Measurements from ENCODE around the gene PSTPIP1. TPM values are rescaled to one million over a fixed set of nuclear protein-coding genes. Genes with fewer than 3 reads are reported as not detected.

Gene PSTPIP1
- total and polyA plus RNA-seq, 2 experiments from 2014 or later: 0.80 to 3.7 TPM

DNA sequence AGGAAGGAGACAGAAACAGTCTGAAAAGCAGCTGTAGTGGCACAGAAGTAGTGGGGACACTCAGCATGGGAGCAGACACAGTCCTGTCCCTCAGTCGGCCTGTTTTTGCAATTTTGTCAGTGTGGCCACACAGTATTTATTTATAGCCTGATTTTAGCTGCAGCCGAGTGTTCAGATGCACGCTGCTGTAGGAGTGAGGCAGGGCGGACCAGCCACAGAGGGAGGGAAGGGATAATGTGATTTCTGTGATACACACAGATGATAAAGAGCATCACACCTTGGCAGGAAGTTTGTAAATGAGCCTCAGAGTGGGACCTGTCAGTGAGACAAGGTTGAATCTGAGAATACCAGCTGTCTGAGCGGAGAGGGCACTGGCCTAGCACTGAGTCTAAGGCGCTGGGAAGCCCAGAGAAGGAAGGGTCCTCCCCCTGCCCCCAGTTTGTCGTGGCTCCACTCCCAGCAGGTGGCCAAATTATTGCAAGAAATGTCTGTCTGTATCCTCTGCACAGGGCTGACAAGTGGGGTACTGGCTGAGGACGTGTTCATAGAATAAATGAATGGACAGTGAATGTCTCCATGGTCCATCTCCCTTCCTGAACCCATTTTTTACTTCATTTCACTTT, 3.8 kb downstream of the PSTPIP1 start:
- Histone ChIP-seq H3K27ac (ENCODE audit: low read depth) (no peak overlapping the region), H3F3A (replicated peaks; ENCODE audit: low read depth) (no peaks in the 10 kb centered on the region), H3K4me1 (ENCODE audit: insufficient read depth) (no peaks in the 10 kb centered on the region), H3K4me2 (no peak overlapping the region), H3K9me2 (ENCODE audit: insufficient read depth) (no peaks in the 10 kb centered on the region), H3K36me3 (ENCODE audit: insufficient read depth) (no peaks in the 10 kb centered on the region), H3K79me2 (replicated peaks; ENCODE audit: insufficient read depth) (no peaks in the 10 kb centered on the region), H3K4me3 (no peak overlapping the region), H3K27me3 (ENCODE audit: insufficient read depth) (no peaks in the 10 kb centered on the region), H2AFZ (no peak overlapping the region), H4K20me1 (replicated peaks; ENCODE audit: insufficient read depth) (no peaks in the 10 kb centered on the region)
- ATAC-seq (no peak), DNase-seq (ENCODE audit: low spot score) (no peak)
- no peak for TF ChIP-seq EZH2 (IDR thresholded peaks at IDR 0.05; ENCODE audit: low read depth, unreplicated experiment)
- no peak for TF ChIP-seq CREB1 (CRISPR knock-in tag; IDR thresholded peaks at IDR 0.05; ENCODE audit: low read depth)
- TF ChIP-seq EZH2phosphoT487 (IDR thresholded peaks at IDR 0.05; ENCODE audit: unreplicated experiment): no peak
- TF ChIP-seq, protein P1, sequence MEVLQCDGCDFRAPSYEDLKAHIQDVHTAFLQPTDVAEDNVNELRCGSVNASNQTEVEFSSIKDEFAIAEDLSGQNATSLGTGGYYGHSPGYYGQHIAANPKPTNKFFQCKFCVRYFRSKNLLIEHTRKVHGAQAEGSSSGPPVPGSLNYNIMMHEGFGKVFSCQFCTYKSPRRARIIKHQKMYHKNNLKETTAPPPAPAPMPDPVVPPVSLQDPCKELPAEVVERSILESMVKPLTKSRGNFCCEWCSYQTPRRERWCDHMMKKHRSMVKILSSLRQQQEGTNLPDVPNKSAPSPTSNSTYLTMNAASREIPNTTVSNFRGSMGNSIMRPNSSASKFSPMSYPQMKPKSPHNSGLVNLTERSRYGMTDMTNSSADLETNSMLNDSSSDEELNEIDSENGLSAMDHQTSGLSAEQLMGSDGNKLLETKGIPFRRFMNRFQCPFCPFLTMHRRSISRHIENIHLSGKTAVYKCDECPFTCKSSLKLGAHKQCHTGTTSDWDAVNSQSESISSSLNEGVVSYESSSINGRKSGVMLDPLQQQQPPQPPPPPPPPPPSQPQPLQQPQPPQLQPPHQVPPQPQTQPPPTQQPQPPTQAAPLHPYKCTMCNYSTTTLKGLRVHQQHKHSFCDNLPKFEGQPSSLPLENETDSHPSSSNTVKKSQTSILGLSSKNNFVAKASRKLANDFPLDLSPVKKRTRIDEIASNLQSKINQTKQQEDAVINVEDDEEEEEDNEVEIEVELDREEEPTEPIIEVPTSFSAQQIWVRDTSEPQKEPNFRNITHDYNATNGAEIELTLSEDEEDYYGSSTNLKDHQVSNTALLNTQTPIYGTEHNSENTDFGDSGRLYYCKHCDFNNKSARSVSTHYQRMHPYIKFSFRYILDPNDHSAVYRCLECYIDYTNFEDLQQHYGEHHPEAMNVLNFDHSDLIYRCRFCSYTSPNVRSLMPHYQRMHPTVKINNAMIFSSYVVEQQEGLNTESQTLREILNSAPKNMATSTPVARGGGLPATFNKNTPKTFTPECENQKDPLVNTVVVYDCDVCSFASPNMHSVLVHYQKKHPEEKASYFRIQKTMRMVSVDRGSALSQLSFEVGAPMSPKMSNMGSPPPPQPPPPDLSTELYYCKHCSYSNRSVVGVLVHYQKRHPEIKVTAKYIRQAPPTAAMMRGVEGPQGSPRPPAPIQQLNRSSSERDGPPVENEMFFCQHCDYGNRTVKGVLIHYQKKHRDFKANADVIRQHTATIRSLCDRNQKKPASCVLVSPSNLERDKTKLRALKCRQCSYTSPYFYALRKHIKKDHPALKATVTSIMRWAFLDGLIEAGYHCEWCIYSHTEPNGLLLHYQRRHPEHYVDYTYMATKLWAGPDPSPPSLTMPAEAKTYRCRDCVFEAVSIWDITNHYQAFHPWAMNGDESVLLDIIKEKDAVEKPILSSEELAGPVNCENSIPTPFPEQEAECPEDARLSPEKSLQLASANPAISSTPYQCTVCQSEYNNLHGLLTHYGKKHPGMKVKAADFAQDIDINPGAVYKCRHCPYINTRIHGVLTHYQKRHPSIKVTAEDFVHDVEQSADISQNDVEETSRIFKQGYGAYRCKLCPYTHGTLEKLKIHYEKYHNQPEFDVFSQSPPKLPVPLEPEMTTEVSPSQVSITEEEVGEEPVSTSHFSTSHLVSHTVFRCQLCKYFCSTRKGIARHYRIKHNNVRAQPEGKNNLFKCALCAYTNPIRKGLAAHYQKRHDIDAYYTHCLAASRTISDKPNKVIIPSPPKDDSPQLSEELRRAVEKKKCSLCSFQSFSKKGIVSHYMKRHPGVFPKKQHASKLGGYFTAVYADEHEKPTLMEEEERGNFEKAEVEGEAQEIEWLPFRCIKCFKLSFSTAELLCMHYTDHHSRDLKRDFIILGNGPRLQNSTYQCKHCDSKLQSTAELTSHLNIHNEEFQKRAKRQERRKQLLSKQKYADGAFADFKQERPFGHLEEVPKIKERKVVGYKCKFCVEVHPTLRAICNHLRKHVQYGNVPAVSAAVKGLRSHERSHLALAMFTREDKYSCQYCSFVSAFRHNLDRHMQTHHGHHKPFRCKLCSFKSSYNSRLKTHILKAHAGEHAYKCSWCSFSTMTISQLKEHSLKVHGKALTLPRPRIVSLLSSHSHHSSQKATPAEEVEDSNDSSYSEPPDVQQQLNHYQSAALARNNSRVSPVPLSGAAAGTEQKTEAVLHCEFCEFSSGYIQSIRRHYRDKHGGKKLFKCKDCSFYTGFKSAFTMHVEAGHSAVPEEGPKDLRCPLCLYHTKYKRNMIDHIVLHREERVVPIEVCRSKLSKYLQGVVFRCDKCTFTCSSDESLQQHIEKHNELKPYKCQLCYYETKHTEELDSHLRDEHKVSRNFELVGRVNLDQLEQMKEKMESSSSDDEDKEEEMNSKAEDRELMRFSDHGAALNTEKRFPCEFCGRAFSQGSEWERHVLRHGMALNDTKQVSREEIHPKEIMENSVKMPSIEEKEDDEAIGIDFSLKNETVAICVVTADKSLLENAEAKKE (CRISPR knock-in tag; IDR thresholded peaks at IDR 0.05): no peak
- TF ChIP-seq NANOG (IDR thresholded peaks at IDR 0.05; ENCODE audit: borderline replicate concordance): no peak
- no peak for TF ChIP-seq JUNB (IDR thresholded peaks at IDR 0.05; ENCODE audit: unreplicated experiment)
- TF ChIP-seq, protein P2, sequence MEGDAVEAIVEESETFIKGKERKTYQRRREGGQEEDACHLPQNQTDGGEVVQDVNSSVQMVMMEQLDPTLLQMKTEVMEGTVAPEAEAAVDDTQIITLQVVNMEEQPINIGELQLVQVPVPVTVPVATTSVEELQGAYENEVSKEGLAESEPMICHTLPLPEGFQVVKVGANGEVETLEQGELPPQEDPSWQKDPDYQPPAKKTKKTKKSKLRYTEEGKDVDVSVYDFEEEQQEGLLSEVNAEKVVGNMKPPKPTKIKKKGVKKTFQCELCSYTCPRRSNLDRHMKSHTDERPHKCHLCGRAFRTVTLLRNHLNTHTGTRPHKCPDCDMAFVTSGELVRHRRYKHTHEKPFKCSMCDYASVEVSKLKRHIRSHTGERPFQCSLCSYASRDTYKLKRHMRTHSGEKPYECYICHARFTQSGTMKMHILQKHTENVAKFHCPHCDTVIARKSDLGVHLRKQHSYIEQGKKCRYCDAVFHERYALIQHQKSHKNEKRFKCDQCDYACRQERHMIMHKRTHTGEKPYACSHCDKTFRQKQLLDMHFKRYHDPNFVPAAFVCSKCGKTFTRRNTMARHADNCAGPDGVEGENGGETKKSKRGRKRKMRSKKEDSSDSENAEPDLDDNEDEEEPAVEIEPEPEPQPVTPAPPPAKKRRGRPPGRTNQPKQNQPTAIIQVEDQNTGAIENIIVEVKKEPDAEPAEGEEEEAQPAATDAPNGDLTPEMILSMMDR (conservative IDR thresholded peaks at IDR 0.05; ENCODE audit: low read depth in 2 of 2): no peak
- TF ChIP-seq POLR2AphosphoS5 (IDR thresholded peaks at IDR 0.05; ENCODE audit: low read depth): no peak
- TF ChIP-seq, protein P3, sequence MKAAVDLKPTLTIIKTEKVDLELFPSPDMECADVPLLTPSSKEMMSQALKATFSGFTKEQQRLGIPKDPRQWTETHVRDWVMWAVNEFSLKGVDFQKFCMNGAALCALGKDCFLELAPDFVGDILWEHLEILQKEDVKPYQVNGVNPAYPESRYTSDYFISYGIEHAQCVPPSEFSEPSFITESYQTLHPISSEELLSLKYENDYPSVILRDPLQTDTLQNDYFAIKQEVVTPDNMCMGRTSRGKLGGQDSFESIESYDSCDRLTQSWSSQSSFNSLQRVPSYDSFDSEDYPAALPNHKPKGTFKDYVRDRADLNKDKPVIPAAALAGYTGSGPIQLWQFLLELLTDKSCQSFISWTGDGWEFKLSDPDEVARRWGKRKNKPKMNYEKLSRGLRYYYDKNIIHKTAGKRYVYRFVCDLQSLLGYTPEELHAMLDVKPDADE (IDR thresholded peaks at IDR 0.05): no peak
- Mint-ChIP-seq H3K27ac (no peak overlapping the region), H3K36me3 (ENCODE audit: low read depth) (no peaks in the 10 kb centered on the region), H3K4me3 (no peak overlapping the region), H3K27me3 (ENCODE audit: insufficient read depth, low read depth, poor library complexity) (peaks cover 5% of the 10 kb centered on the region), H3K4me1 (no peaks in the 10 kb centered on the region), H3K9me3 (no peaks in the 10 kb centered on the region)
